ENCODE data around the gene PLK4. TPM values are rescaled to one million over a fixed set of nuclear protein-coding genes. Genes with fewer than 3 reads are reported as not detected.
"Not testable (repeated sequence)": the region's sequence is repeated elsewhere in the genome, so short reads cannot be mapped to it uniquely, and the experiment has no call there.

The PLK4 gene
- polyA plus RNA-seq, 3 donors, result 21.4 to 23.2 (median 22.2) TPM

GRCh38 chr4:127896069-127896468 lies 15.4 kb downstream of the PLK4 start:
- DNase-seq, result no peak

GRCh38 chr4:127896528-127896927 lies 15.8 kb downstream of the PLK4 start:
- no peak for DNase-seq

GRCh38 chr4:127899682-127900081 lies 19.0 kb downstream of the PLK4 start:
- DNase-seq, result not testable (repeated sequence)

DNA sequence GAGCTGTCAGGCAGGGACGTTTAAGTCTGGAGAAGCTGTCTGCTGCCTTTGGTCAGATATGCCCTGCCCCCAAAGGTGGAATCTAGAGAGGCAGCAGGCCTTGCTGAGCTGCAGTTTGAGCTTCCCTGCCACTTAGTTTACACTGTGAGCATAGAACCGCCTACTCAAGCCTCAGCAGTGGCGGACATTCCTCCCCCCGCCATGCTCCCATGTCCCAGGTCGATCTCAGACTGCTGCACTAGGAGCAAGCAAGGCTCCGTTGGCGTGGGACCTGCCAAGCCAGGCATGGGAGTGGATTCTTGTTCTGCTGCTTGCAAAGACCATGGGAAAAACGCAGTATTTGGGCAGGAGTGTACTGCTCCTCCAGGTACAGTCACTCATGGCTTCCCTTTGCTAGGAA lies 24.3 kb downstream of the PLK4 start:
- no peak for DNase-seq

- DNase-seq, result no peak
These were observed 35.8 kb downstream of the PLK4 start for GRCh38 chr4:127916512-127916911.

DNA sequence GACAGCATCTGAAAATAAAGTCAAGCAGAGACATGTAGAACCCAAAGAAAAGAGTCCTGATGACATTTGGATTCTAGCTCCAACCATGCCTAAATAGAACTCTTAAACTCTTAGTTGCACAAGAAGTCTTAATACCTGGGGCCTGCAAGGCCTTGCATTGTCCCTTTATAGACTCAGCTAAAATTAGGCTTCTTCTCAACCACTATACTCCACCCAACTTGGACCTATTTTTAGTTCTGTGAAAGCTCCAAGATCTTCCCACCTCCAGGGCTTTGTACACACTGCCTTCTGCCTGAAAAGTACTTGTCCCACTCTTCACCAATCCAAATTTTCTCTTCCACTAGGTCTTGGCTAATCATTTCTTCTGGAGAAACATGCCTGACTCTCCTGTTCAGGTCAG lies 36.5 kb downstream of the PLK4 start:
- no peak for DNase-seq

DNA sequence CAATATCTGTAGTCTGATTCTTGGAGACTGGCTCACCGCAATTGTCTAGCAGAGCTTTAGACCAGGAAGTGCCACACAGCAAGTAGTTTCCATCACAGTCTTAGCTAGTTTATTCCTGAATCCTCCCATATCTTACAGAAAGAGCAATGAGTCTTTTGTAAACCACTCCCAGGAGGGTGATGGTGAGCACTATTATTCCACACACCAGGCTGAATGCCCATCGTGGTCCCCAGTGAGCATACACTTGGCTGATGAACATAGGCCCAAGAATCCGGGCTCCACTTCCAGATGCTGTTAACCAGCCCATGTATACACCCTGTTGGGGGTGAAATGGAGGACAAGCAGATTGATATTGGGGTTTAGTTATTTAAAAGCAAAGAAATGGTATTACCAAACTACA lies 39.8 kb downstream of the PLK4 start:
- DNase-seq, result no peak

DNA sequence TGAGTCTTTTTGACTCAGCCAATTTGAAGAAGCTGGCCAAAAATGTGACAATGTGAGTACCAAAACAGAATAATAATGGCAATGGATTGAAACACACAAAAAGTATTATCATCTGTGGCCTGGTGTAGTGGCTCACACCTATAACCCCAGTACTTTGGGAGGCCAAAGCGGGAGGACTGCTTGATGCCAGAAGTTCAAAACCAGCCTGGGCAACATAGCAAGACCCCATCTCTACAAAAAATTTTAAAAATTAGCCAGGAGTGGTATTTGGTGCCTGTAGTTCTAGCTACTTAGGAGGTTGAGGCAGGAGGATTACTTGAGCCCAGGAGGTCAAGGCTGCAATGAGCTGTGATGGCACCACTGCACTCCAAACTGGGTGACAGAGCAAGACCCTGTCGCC lies 41.5 kb downstream of the PLK4 start:
- DNase-seq, result no peak

DNA sequence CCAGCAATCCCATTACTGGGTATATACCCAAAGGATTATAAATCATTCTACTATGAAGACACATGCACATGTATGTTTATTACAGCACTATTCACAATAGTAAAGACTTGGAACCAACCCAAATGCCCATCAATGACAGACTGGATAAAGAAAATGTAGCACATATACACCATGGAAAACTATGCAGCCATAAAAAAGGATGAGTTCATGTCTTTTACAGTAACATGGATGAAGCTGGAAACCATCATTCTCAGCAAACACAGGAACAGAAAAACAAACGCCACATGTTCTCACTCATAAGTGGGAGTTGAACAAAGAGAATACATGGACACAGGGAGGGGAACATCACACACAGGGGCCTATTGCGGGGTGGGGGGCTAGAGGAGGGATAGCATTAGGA lies 45.0 kb downstream of the PLK4 start:
- DNase-seq, result not testable (repeated sequence)

GRCh38 chr4:127930175-127930574 lies 49.5 kb downstream of the PLK4 start:
- no peak for DNase-seq

- not testable (repeated sequence) for DNase-seq
These were observed 51.1 kb downstream of the PLK4 start for GRCh38 chr4:127931836-127932235.

GRCh38 chr4:127936974-127937373 lies 56.3 kb downstream of the PLK4 start:
- DNase-seq, result no peak

Other genes with a start within 250 kb of the PLK4 start
- gene INTU, start 247.9 kb upstream of the PLK4 start, polyA plus RNA-seq (ENCODE audit: insufficient read length in 3 of 3), result 10 to 100 TPM; 20.8 to 24.6 (median 23.0) TPM
- gene SLC25A31, start 150.5 kb upstream of the PLK4 start, polyA plus RNA-seq (ENCODE audit: insufficient read length in 3 of 3), result not detected
- 1 to 10 TPM; 7.5 to 9.1 (median 9.0) TPM for gene HSPA4L, start 98.6 kb upstream of the PLK4 start, polyA plus RNA-seq (ENCODE audit: insufficient read length in 3 of 3)
- 10 to 100 TPM; 16.0 to 31.5 (median 28.1) TPM for gene MFSD8, start 84.3 kb downstream of the PLK4 start, polyA plus RNA-seq (ENCODE audit: insufficient read length in 3 of 3)
- 10 to 100 TPM; 10.1 to 21.7 (median 18.7) TPM for gene ABHD18, start 84.5 kb downstream of the PLK4 start, polyA plus RNA-seq (ENCODE audit: insufficient read length in 3 of 3)
- gene LARP1B, start 180.4 kb downstream of the PLK4 start, polyA plus RNA-seq (ENCODE audit: insufficient read length in 3 of 3), result 10 to 100 TPM; 20.4 to 24.9 (median 22.9) TPM